K562 (cell line): ENCODE measurements around the gene ORC2. TPM values are rescaled to one million over a fixed set of nuclear protein-coding genes. Genes with fewer than 3 reads are reported as not detected.
A peak's percentile ranks its signal among the peaks of the same experiment; 100 is the strongest.

ENCODE experiments used
- ADNP ChIP-seq: fragments of 200-800 bp; sonication (Bioruptor generic); IDR thresholded peaks from 2 replicates; pipeline ENCODE4 v1.6.1; 2016; ENCODE audit warnings: missing genetic modification characterization, missing compliant biosample characterization
- CHCHD3 ChIP-seq: fragments of 250-450 bp; sonication (Bioruptor Pico); IDR thresholded peaks from 2 replicates; pipeline ENCODE4 v2.1.2; 2022; ENCODE audit warnings: mild to moderate bottlenecking
- HDAC3 ChIP-seq: fragments of 450-650 bp; IDR thresholded peaks from 2 replicates; pipeline ENCODE4 v1.6.1; 2018; ENCODE audit warnings: borderline replicate concordance, mild to moderate bottlenecking, moderate library complexity; ENCODE audit not compliant: partially characterized antibody
- LARP7 ChIP-seq: fragments of 450-650 bp; IDR thresholded peaks from 2 replicates; pipeline ENCODE4 v1.6.1; 2016
- NBN ChIP-seq: fragments of 450-650 bp; IDR thresholded peaks from 2 replicates; pipeline ENCODE4 v1.6.1; 2016; ENCODE audit warnings: low read depth, mild to moderate bottlenecking
- POLR2B ChIP-seq: fragments of 450-650 bp; IDR thresholded peaks from 2 replicates; pipeline ENCODE4 v1.6.1; 2018; ENCODE audit warnings: low read depth; ENCODE audit not compliant: partially characterized antibody
- RCOR1 ChIP-seq, 2 experiments: IDR thresholded peaks; 2 replicates each; pipeline ENCODE4 v1.6.1; 2012; ENCODE audit warnings: low read depth in 2 of 2, low read length in 2 of 2, borderline replicate concordance in 1 of 2, improper control_type of control experiment in 1 of 2
- RUNX1 ChIP-seq: sonication (generic); IDR thresholded peaks from 2 replicates; pipeline ENCODE4 v1.6.1; 2016; ENCODE audit warnings: antibody characterized with exemption, low read depth
- SAFB2 ChIP-seq: fragments of 200-400 bp; formaldehyde crosslinking; IDR thresholded peaks from 2 replicates; pipeline ENCODE4 v1.6.1; 2018; ENCODE audit warnings: borderline replicate concordance, low read length, low read depth, moderate library complexity; ENCODE audit not compliant: severe bottlenecking
- STAT5A ChIP-seq: IDR thresholded peaks from 2 replicates; pipeline ENCODE4 v1.6.1; 2012; ENCODE audit warnings: low read length, inconsistent platforms, borderline replicate concordance
- TRIM24 ChIP-seq, 2 experiments: fragments of 450-650 bp; IDR thresholded peaks; 2 replicates each; pipeline ENCODE4 v1.6.1; 2016
- U2AF1 ChIP-seq: fragments of 200-400 bp; formaldehyde crosslinking; optimal IDR thresholded peaks from 2 replicates; pipeline ENCODE3; 2017; ENCODE audit warnings: mild to moderate bottlenecking, low read depth, low read length, moderate library complexity
- ZBTB7A ChIP-seq: IDR thresholded peaks from 2 replicates; pipeline ENCODE4 v1.6.1; 2011; ENCODE audit warnings: low read depth, mild to moderate bottlenecking, low read length, moderate library complexity, borderline replicate concordance; ENCODE audit not compliant: control insufficient read depth
- ZFP36 ChIP-seq: fragments of 150-350 bp; IDR thresholded peaks from 2 replicates; pipeline ENCODE4 v1.6.1; 2018; ENCODE audit warnings: low read length, low read depth; ENCODE audit not compliant: partially characterized antibody
- ZNF445 ChIP-seq: fragments of 250-450 bp; sonication (Bioruptor Pico); IDR thresholded peaks from 2 replicates; pipeline ENCODE4 v1.4.0; 2020; ENCODE audit warnings: low read depth, mild to moderate bottlenecking, moderate library complexity
- polyA plus RNA-seq, 8 experiments: library from polyadenylated mRNA; depleted of rRNA in 4 of 8; stranded (reverse) in 5 of 8; unstranded in 3 of 8; fragments of >200 nt; fragmentation: Nextera tagmentation in 2 of 8; fragmentation: Illumina TruSeq in 1 of 8; extraction: Ambion mirVana in 2 of 8; extraction: Trizol in 1 of 8; gene quantifications; 2 replicates each; pipeline versions ENCODE4 v1.2.1 to v1.2.3, GENCODE V29; 2011 to 2014; ENCODE audit warnings: inconsistent platforms in 1 of 8, missing spikeins in 1 of 8
- total RNA-seq, 7 experiments: library from RNA; depleted of rRNA in 6 of 7; stranded (reverse); fragments of >200 nt in 6 of 7; fragmentation: Illumina TruSeq in 2 of 7; extraction: Trizol in 2 of 7; gene quantifications; 2 replicates each; pipeline versions ENCODE4 v1.2.1 to v1.2.3, GENCODE V29; 2011 to 2021; ENCODE audit warnings: low replicate concordance in 1 of 7
- TF ChIP-seq, protein P1 (sequence below): sonication (generic); formaldehyde crosslinking; IDR thresholded peaks from 2 replicates; pipeline ENCODE4 v1.8.0; 2022; ENCODE audit warnings: mild to moderate bottlenecking, missing genetic modification reagents
- TF ChIP-seq, protein P2 (sequence below): fragments of 450-650 bp; IDR thresholded peaks from 2 replicates; pipeline ENCODE4 v1.6.1; 2016; ENCODE audit warnings: antibody characterized with exemption
- TF ChIP-seq, protein P3 (sequence below): fragments of 250-450 bp; sonication (Bioruptor Pico); IDR thresholded peaks from 2 replicates; pipeline ENCODE4 v1.4.0; 2020; ENCODE audit warnings: mild to moderate bottlenecking, moderate library complexity
- TF ChIP-seq, protein P4 (sequence below): sonication (generic); formaldehyde crosslinking; IDR thresholded peaks from 2 replicates; pipeline ENCODE4 v1.8.0; 2022; ENCODE audit warnings: mild to moderate bottlenecking, missing genetic modification reagents, borderline replicate concordance
- TF ChIP-seq, protein P5 (sequence below), 2 experiments: fragments of 450-650 bp; IDR thresholded peaks; 2 replicates each; pipeline ENCODE4 v1.6.1; 2016

ORC2 gene
- total and polyA plus RNA-seq, 9 of the 15 experiments (the other 6 are each of a cell fraction or from before 2014, with no cell fraction given), result 5.6 to 41.1 (median 19.0) TPM

DNA sequence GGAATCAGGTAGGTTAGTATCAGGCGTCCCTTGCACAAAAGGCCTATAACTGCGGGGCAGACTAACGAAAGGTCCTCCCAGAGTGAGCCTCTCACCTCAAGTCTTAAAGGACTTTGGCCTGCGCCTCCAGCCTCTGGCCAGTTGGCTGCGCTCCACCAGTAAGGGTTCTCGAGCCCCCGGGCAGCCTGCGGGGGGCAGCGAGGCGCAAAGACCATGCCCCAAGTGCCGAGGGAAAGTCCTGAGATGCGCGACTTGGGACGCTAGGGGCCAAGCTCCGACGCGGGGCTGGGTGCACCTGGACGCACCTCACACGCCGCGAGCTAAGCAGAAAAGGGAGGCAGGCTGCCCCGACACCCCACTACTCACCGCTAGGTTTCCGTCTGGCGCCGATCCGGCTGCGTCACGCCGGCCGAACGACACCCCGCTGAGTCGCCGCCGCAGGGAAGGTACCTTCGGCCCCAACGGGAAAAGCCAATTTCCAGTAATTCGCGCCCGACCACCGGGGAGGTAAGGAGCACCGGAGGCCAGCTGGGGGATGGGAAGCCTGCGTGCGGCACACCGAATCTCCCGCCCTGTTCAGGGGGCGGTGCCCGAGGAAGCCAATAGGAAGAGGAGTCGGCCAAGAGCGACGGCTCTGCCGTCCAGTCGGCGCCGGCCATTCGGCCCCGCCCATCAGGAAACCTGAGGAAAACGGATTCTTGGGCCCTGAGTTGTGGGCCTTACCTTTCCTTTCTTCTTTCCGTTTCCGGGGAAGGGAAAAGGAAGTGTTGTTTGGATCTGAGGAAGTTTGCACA lies at the start of gene ORC2 (continued):
- no peak for TF ChIP-seq HDAC3
- TF ChIP-seq ZBTB7A, result peak; percentile 96
- TF ChIP-seq, protein P1, sequence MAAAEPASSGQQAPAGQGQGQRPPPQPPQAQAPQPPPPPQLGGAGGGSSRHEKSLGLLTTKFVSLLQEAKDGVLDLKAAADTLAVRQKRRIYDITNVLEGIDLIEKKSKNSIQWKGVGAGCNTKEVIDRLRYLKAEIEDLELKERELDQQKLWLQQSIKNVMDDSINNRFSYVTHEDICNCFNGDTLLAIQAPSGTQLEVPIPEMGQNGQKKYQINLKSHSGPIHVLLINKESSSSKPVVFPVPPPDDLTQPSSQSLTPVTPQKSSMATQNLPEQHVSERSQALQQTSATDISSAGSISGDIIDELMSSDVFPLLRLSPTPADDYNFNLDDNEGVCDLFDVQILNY (CRISPR knock-in tag), result 0 out of 2 replicates have a peak, but pooled peaks have one; percentile 29
- peak; percentile 19 for TF ChIP-seq U2AF1
- peak; percentile 72 for TF ChIP-seq ZFP36
- TF ChIP-seq ZNF445 (CRISPR knock-in tag), result no peak
- peak; percentile 25 for TF ChIP-seq POLR2B
- no peak for TF ChIP-seq ADNP (tag)
- no peak for TF ChIP-seq SAFB2
- TF ChIP-seq, protein P2, sequence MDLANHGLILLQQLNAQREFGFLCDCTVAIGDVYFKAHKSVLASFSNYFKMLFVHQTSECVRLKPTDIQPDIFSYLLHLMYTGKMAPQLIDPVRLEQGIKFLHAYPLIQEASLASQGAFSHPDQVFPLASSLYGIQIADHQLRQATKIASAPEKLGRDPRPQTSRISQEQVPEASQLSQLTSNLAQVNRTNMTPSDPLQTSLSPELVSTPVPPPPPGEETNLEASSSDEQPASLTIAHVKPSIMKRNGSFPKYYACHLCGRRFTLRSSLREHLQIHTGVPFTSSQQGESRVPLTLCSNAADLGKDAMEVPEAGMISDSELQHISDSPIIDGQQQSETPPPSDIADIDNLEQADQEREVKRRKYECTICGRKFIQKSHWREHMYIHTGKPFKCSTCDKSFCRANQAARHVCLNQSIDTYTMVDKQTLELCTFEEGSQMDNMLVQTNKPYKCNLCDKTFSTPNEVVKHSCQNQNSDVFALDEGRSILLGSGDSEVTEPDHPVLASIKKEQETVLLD, result 0 out of 2 replicates have a peak, but pooled peaks have one; percentile 49
- TF ChIP-seq, protein P3, sequence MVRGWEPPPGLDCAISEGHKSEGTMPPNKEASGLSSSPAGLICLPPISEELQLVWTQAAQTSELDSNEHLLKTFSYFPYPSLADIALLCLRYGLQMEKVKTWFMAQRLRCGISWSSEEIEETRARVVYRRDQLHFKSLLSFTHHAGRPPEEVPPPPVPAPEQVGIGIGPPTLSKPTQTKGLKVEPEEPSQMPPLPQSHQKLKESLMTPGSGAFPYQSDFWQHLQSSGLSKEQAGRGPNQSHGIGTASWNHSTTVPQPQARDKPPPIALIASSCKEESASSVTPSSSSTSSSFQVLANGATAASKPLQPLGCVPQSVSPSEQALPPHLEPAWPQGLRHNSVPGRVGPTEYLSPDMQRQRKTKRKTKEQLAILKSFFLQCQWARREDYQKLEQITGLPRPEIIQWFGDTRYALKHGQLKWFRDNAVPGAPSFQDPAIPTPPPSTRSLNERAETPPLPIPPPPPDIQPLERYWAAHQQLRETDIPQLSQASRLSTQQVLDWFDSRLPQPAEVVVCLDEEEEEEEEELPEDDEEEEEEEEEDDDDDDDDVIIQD (CRISPR knock-in tag), result no peak
- no peak for TF ChIP-seq CHCHD3 (CRISPR knock-in tag)
- TF ChIP-seq LARP7, result no peak
- TF ChIP-seq RUNX1, result no peak
- TF ChIP-seq, protein P4, sequence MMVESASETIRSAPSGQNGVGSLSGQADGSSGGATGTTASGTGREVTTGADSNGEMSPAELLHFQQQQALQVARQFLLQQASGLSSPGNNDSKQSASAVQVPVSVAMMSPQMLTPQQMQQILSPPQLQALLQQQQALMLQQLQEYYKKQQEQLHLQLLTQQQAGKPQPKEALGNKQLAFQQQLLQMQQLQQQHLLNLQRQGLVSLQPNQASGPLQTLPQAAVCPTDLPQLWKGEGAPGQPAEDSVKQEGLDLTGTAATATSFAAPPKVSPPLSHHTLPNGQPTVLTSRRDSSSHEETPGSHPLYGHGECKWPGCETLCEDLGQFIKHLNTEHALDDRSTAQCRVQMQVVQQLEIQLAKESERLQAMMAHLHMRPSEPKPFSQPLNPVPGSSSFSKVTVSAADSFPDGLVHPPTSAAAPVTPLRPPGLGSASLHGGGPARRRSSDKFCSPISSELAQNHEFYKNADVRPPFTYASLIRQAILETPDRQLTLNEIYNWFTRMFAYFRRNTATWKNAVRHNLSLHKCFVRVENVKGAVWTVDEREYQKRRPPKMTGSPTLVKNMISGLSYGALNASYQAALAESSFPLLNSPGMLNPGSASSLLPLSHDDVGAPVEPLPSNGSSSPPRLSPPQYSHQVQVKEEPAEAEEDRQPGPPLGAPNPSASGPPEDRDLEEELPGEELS (CRISPR knock-in tag), result 0 out of 2 replicates have a peak, but pooled peaks have one; percentile 36
- no peak for TF ChIP-seq STAT5A
- TF ChIP-seq, protein P5, sequence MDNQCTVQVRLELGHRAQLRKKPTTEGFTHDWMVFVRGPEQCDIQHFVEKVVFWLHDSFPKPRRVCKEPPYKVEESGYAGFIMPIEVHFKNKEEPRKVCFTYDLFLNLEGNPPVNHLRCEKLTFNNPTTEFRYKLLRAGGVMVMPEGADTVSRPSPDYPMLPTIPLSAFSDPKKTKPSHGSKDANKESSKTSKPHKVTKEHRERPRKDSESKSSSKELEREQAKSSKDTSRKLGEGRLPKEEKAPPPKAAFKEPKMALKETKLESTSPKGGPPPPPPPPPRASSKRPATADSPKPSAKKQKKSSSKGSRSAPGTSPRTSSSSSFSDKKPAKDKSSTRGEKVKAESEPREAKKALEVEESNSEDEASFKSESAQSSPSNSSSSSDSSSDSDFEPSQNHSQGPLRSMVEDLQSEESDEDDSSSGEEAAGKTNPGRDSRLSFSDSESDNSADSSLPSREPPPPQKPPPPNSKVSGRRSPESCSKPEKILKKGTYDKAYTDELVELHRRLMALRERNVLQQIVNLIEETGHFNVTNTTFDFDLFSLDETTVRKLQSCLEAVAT (IDR thresholded peaks at IDR 0.05), result no peak; a peak in 1 of 4 replicates
- peak; percentile 57; the same call in 1 of the 2 replicates for TF ChIP-seq NBN
- 0 out of 4 replicates have a peak, but pooled peaks of 1 of the 2 experiments have one; percentile 15 for TF ChIP-seq RCOR1 (IDR thresholded peaks at IDR 0.05; ENCODE audit: borderline replicate concordance in 1 of 2, low read depth in 2 of 2, low read length in 2 of 2)
- no peak for TF ChIP-seq TRIM24 (IDR thresholded peaks at IDR 0.05)
